ENCODE measurements around the gene ICOS.

ICOS gene, protein sequence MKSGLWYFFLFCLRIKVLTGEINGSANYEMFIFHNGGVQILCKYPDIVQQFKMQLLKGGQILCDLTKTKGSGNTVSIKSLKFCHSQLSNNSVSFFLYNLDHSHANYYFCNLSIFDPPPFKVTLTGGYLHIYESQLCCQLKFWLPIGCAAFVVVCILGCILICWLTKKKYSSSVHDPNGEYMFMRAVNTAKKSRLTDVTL

DNA sequence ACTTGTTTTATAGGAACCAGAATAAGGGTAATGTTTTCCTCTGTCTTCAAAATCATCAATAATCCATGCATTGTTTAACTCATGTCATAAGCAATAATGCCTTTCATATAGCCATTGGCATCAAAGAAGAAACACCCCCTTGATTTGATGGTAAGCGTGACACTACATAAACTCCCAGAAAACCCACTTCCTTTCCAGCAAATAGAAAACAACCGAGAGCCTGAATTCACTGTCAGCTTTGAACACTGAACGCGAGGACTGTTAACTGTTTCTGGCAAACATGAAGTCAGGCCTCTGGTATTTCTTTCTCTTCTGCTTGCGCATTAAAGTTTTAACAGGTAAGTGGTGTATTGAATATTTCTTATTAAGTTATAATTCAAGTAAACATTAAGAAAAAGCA lies at the start of gene ICOS:
ICOS (plus strand) TSS at position 229 of the 400 bp plus-strand sequence; CDS start at position 281, 52 bp downstream.
- in situ Hi-C loops (cut with HindIII; ENCODE audit: low sequenced_read_pairs) = no loop called here

DNA sequence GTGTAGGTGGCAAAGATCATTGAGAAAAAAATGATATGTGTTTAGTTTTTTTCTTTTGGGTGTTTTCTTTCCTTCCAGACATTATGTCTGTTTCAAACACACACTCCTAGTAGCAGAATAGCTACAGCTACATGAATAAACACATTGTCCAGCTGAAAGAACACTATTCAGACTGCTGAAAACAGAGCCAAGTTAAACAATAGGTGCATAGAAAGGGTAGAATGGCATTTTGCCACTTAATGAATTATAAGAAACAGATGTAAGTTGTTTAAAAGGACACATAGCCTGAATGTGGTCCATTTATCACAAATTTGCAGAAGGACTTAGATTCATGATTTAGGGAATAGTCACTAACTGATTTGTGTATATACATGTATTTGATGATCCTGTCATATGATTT lies 48.9 kb upstream of the ICOS start:
- in situ Hi-C loops (cut with HindIII; ENCODE audit: low sequenced_read_pairs) = no loop called here

DNA sequence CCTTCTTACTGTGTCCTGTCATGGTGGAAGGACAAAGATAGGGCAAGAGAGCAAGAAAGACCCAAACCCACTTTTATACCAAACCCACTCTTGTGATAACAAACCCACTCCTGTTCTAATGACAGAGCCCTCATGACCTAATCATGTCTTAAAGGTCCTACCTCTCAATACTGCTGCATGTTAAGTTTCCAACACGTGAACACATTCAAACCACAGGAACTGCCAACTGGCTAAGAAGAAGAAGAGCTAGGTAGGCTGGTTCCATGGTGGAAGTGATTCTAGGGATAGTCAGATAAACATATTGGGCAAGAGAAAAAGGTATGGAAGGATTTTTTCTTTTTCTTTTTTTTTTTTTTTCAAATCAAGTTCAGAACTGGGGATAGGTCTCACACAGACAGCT lies 47.0 kb upstream of the ICOS start:
- in situ Hi-C loops (cut with HindIII; ENCODE audit: low sequenced_read_pairs) = no loop called here

DNA sequence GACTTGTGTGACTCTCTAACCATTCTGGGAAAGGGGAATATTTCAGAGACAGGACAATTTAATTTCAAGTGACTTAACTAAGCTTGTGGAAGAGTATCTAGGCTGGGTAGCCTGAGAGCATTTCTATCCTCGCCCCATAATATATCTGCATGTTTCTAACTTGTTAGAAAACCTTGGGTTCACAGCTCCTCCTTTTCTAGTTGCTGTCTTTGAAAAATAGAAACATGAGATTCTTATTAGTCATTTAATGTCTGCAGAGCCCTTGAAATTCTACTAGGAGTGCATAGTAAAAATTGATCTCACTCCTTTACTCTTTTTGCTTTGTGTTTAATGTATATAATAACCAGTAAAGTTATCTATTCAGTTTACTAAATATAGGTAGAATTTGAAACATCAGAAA lies 46.6 kb upstream of the ICOS start:
- in situ Hi-C loops (cut with HindIII; ENCODE audit: low sequenced_read_pairs) = no loop called here

DNA sequence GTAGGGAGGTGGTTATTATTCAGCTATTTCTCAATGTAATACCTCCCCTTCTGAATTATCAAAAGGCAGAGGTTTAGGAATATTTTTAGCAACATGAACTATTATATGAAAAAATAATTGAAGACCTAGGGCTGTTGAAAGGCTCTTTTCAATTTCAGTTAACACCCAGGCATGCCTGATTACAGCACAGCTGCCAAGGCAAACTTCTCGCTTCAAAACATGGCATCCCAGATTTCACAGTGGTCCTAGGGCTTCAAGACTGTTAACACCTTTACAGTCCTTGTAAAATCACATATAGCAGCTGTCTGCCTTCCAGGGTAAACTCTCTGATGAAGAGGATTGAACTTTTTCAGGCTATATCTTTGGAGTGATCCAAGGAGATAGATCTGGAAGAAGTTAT lies 45.8 kb upstream of the ICOS start:
- in situ Hi-C loops (cut with HindIII; ENCODE audit: low sequenced_read_pairs) = no loop called here

DNA sequence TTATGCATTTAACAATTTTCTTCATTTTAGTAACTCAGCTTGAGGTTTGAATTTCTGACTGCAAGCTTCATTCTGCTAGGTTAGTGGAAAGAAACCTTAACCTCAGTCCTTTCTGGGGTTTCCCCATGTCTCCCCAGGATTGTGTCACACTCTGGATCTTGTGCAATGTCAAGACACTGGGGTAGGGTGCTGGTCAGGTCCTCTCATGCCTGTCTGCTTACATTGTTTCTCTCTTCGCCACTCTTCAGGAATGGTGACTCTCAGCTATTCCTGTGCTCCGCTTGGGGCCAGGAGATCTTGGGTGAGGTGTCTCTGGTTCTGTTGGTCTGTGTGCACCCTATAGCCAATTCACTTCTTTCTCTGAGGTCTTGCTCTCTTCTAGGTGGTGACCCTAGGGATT lies 45.1 kb upstream of the ICOS start:
- in situ Hi-C loops (cut with HindIII; ENCODE audit: low sequenced_read_pairs) = no loop called here

DNA sequence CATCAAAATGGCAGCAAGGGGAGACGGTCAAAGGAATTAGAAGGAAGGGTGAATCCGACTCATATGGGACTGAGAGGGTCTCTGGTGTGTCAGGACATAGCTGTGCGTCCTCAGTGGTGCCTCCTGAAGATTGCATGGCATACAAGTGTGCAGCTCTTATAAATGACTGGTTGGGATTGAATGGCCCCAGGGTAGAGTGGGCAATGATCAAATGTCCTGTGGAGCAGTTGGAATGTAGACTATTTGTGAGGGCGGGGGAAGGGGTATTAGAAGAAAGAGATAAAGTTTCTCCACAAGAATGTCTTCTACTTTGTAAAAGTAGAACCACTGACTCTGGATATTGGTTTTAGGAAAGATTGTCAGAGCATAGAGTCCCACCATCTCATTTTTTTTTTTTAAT lies 44.4 kb upstream of the ICOS start:
- in situ Hi-C loops (cut with HindIII; ENCODE audit: low sequenced_read_pairs) = no loop called here

DNA sequence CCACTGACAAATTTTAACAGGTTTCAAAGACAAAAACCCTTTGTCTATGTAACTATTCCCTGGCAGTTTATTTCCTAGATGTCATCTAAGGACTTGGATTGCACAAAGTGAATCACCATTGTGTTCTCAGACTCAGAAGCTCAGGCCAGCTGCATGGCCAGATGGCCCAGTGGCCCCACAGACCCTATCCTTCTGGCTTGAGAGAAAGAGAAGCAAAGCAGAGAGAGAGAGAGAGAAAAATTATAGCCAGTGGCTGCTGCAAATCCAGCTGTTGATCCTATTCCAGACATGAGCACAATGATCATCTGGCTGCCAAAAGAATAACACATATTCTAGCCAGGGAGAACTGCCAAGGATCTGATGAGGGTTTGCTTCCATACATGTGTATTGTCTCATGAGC lies 43.2 kb upstream of the ICOS start:
- in situ Hi-C loops (cut with HindIII; ENCODE audit: low sequenced_read_pairs) = no loop called here

DNA sequence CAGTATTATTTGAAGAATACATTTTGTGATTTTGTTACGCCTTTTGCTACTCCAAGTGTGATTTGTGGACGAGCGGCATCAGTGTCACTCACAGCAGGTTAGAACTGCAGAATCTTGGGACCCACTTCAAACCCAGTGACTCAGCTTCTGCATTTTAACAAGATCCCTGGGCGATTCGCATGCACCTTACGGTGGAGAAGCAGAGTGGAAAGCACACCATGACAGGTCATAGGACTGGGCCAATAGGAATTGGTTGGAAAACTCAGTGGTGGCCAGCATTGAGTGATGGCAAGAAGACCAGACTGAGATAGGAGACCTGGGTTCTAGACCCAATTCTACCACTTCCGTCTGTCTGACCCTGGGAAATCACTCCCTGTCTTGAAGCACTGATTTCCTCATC lies 42.7 kb upstream of the ICOS start:
- in situ Hi-C loops (cut with HindIII; ENCODE audit: low sequenced_read_pairs) = no loop called here

DNA sequence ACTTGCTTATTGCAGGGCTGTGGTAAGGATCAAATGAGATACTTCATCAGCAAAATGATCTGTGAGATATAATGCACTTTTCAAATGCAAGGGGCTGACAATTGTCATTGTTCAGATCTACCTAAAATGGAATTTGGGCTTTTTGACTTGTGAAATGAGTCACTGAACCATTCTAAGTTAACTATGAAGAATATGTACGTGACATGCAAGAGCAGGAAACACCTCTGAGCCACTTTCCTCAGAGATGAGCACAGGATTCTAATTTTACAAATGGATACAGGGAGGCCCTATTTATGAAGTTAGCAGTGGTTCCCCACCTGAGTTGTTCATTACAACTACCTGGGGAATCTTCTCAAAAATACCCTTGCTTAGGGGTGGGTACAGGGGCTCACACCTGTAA lies 42.3 kb upstream of the ICOS start:
- in situ Hi-C loops (cut with HindIII; ENCODE audit: low sequenced_read_pairs) = no loop called here

DNA sequence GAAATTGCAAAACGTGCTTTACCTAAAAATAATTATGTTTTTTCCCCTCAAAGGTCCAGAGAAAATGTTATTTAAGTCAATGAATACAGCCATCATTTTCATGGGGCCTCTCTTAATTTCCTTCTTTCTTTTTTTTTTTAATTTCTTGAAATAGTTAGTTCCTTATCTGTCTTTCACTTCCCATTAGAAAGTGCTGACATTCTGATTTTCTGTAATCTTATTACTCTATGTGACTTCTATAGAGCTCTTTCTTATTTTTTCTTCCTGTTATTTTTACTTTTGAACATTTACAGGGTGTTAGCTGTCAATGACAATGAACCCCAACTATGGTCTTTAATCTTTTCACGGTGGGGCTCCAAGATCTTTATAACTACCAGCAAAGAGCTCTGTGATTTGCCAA lies 39.0 kb upstream of the ICOS start:
- in situ Hi-C loops (cut with HindIII; ENCODE audit: low sequenced_read_pairs) = no loop called here

DNA sequence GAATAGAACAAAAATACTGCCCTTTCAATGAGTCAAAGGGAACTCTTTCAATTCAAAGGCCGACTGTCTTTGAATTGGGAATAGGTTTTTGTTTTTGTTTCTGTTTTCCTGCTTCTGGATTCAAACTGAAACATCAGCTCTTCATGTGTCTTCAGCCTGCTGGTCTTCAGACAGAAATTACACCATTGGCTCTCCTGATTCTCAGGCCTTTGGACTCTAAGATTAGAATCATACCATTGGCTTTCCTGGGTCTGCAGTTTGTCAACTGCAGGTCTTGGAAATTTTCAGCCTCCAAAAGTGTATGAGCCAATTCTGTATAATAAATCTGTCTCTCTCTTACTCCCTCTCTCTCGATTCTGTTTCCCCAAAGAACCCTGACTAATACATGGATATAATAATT lies 37.9 kb upstream of the ICOS start:
- in situ Hi-C loops (cut with HindIII; ENCODE audit: low sequenced_read_pairs) = no loop called here

DNA sequence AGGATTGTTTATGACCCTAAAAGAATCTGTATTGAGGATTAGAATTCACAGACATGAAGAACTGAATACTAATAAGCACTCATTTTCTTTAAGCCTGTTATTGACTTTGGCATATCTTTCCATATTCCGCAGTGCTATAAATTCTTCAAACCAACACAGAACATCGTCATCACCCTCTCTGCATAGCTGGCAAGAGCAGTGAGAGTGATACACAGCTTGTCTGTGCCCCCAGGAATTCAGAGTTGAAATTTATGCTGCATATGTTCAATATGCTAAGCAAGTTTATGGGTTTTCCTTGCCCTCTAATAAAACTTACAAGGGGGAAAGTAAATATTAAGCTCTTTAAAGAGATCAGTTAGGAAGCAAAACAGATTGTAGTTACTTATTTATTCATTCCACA lies 36.3 kb upstream of the ICOS start:
- in situ Hi-C loops (cut with HindIII; ENCODE audit: low sequenced_read_pairs) = no loop called here

DNA sequence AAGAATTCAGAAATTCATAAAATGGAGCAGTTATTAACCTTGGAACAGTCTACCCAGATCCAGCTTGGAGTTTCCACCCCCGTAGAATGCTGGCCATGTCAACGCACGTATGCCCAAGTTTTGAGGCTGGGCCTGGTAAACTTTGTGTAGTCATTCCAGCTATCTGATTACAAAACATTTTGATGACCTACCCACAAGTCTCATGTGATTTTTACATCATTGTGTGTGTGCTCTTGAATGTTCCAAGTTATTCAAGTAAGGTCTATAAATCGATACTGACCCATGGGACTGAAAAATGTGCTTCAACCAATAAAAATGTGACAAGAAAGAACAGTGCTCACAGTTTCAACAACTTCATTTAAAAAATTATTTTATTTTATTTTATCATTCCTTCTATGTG lies 32.5 kb upstream of the ICOS start:
- in situ Hi-C loops (cut with HindIII; ENCODE audit: low sequenced_read_pairs) = no loop called here

DNA sequence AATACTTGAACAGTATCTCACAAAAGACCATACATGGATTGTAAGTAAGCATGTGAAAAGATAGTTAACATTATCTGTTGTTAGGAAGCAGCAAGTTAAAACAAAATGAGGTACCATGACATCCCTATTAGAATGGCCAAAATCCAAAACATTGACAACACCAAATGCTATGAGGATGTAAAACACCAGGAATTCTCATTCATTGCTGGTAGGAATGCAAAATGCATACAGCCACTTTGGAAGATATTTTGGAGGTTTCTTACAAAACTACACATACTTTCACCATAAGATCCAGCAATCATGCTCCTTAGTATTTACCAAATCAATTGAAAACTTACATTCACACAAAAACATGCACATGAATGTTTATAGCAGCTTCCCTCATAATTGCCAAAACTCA lies 30.9 kb upstream of the ICOS start:
- in situ Hi-C loops (cut with HindIII; ENCODE audit: low sequenced_read_pairs) = no loop called here

DNA sequence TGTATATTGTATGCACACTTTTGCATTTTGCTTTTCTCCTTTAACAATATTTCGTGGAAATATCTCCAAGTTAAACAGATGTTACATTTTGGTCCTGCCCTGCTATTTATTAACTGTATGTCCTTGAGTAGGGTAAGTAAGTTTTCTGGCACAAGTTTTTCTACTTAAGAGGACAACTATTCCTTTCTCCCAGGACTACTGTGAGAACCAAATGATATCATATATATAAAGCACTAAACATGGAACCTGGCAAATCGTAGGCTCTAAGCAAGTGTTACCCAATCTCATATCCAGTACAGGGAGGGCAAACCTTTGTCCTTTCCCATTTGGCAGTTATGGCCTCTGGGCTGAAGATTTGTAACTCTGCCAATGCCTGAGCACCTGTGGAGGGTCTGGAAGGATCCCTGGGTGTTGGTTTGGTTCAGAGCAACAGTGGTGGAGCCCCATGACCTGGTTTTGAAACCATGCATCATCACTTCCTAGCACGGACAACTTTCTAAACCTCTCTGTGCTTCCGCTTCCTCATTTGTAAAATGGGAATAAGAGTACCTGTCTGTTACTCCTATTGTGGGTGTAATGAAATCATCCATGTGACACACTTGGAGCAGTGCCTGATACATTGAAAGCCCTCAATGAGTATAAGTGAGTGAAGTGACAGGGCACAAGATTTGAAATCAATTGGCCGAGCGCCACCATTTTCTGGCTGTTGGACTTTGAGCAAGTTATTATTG lies 28.3 kb upstream of the ICOS start:
- in situ Hi-C loops (cut with HindIII; ENCODE audit: low sequenced_read_pairs) = no loop called here

DNA sequence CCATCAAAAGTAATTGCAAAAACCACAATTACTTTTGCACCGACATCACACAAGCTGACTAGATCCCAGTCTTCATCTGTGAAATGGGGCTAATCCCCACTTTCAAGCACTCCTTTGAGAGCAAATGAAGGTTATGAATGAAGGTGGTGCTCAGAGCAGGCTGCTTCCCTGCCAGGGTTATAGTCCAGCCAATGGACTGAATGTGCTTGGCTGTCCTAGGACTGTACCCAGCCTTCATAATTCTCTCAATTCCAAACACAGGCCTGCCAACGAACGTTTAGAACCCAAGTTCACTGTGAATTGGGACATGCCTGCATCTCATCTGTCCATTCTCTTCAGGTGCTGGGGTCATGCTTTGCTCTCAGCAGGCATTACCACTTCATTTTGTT lies 27.8 kb upstream of the ICOS start:
- in situ Hi-C loops (cut with HindIII; ENCODE audit: low sequenced_read_pairs) = no loop called here

DNA sequence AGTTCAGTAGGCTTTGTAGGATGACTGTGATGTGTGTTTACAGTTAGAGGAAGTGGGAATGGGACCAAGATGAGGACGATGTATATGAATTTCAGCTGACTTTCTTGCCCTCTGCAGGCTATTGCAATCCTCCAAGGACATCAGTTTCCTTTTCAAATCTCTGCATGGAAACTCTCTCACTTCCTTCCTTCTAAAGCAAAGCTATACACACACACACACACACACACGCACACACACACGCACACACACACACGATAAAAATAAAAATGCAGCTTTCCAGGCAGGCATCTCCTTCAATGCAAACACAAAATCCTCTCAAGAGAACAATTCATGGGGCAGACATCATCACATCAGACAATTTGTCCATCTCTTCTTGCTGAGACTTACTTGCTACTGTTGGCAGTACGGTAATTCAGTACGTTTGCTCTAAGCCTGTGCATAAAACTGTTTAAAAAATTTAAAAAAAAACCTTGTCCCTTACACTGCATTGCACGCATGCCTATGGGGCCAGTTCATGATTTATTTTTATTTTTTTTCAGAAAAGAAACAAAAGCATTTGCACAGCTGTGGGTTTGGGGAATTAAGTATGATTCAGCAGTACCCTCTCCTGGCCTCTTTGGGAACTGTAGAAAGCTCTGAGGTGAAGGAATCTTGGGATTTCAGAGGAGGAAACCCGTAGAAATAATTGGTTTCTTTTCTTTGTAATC lies 27.1 kb upstream of the ICOS start:
- in situ Hi-C loops (cut with HindIII; ENCODE audit: low sequenced_read_pairs) = no loop called here

DNA sequence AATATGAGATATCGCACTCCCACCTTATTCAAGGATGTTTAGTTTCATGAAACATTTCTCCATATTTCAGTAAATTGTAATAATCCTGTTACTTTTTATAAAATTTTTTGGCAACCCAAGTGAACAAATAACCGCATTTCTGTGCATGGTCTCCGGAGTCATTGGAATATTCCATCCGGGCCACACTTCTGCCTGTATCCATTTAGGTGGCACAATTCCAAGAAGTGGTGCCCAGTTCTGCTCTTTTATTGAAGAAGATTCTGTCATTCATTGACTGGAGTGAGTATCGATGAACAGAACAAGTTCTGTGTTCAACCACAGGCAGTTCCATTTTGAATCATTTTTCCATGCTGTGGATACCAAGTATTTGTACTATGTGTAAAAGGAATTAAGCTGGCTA lies 26.6 kb upstream of the ICOS start:
- in situ Hi-C loops (cut with HindIII; ENCODE audit: low sequenced_read_pairs) = no loop called here

DNA sequence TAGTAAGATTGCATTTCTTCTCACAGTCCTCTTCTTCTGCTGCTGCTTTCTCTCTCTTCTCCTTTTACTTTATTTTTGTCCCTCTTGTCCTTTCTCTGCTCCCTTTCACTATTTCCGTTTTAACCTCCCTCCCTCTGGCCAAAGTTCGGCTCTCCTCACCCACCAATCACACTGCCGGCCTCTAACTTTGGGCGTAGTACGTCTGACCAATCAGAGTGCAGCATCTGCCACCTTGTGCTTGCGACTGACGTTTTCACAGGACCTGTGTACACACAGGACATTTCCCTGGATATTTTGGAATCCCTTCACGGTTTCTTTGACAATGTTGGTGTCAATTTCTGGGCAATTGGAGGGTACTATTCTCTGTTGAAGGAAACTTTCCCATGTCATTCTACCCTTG lies 22.6 kb upstream of the ICOS start:
- in situ Hi-C loops (cut with HindIII; ENCODE audit: low sequenced_read_pairs) = no loop called here

DNA sequence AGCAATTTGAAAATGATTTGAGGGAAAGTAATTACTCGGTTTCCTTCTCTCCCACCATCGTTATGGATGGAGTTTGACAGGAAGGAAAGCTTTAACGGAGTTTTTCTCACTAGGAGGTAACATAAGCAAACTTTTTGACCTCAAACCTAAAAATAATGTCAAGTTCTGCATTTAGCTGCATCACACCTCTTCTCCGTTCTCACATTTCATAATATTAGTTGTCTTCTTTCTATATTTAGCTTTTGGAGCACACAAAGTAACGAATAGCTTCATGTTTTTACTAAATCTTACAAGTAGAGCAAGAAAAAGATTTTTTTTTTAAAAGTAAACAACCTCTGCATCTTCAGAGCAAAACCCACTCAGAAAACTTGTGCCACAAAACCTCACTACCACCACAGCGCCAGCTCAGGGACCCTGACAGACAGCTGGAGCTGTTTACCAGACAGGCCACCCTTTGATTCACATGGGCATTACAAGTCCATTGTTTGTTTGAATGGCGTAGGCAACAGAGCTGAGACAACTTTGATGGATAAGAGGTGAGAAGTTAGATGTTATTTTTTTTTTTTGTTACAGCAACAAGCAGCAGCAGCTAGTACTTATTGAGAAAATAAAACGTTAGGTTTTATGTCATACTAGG lies 21.9 kb upstream of the ICOS start:
- in situ Hi-C loops (cut with HindIII; ENCODE audit: low sequenced_read_pairs) = no loop called here

DNA sequence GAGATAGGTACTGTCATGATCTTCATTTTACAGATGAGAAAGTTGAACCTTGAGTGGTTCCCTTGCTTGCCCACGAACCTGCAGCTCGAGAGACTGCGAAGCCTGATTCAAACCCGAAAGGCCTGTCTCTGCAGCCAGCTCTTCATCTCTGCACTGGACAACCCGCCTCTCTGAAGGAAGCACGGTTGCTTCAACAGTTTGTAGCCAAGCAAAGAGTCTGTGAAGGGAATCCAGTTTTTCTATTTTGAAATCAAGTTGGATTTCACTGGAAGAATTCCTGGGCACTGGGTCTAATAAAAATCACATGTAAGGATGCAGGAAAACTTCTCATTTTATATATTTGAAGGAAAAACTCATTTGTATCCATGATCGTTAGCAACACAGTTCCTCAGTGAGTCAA lies 21.3 kb upstream of the ICOS start:
- in situ Hi-C loops (cut with HindIII; ENCODE audit: low sequenced_read_pairs) = no loop called here

All from DLD1 (cell line).